CD4-positive, alpha-beta T cell (primary cell): ENCODE measurements around the gene FRMD4B. TPM values are rescaled to one million over a fixed set of nuclear protein-coding genes. Genes with fewer than 3 reads are reported as not detected.
A peak's percentile ranks its signal among the peaks of the same experiment; 100 is the strongest.

ENCODE experiments used
- ATAC-seq: fragments of 200-7000 bp; cut with Tn5 transposase; one replicate; pipeline ENCODE4 v1.10.0; 2022; ENCODE audit warnings: mild to moderate bottlenecking; ENCODE audit not compliant: poor library complexity
- CTCF ChIA-PET: fragments of 350-600 bp; sonication (Branson Sonifier 250); formaldehyde crosslinking; loops from one replicate; lab custom pipeline; 2021; ENCODE audit warnings: antibody characterized with exemption, inconsistent platforms; lab: Charles Lee
- POLR2A ChIA-PET: fragments of 350-600 bp; sonication (Branson Sonifier 250); formaldehyde crosslinking; loops from one replicate; lab custom pipeline; 2021; ENCODE audit warnings: antibody characterized with exemption, inconsistent platforms; lab: Charles Lee
- DNase-seq, 14 experiments: peaks; one replicate each; pipeline ENCODE4 v3.0.0-alpha.2; 2013 to 2020; ENCODE audit warnings: mixed read lengths in 2 of 14
- H3K27ac ChIP-seq, 2 donors: one replicate each; pipeline versions ENCODE4 v1.5.1 to v1.7.0; 2013; ENCODE audit warnings: low read length in 2 of 2, low read depth in 1 of 2, mild to moderate bottlenecking in 1 of 2
- H3K27me3 ChIP-seq, 2 experiments: 1 replicate in 1 of 2; 2 replicates in 1 of 2; pipeline versions ENCODE4 v1.6.1 to v1.7.0; 2013; ENCODE audit warnings: low read length in 2 of 2, control low read depth in 1 of 2, mild to moderate bottlenecking in 1 of 2, moderate library complexity in 1 of 2; ENCODE audit not compliant: insufficient read depth in 2 of 2, control insufficient read depth in 1 of 2
- H3K36me3 ChIP-seq: one replicate; pipeline ENCODE4 v1.6.1; 2013; ENCODE audit warnings: low read length, control low read depth; ENCODE audit not compliant: insufficient read depth
- H3K4me1 ChIP-seq: one replicate; pipeline ENCODE4 v1.6.1; 2013; ENCODE audit warnings: low read length, control low read depth; ENCODE audit not compliant: insufficient read depth
- H3K4me3 ChIP-seq: one replicate; pipeline ENCODE4 v1.5.1; 2013; ENCODE audit warnings: mild to moderate bottlenecking, low read length, moderate library complexity
- H3K9me3 ChIP-seq, 2 experiments: 1 replicate in 1 of 2; 2 replicates in 1 of 2; pipeline versions ENCODE4 v1.6.1 to v1.7.0; 2013; ENCODE audit warnings: low read length in 2 of 2, mild to moderate bottlenecking in 2 of 2, control low read depth in 1 of 2, moderate library complexity in 1 of 2; ENCODE audit not compliant: control insufficient read depth in 1 of 2, insufficient read depth in 1 of 2
- H3K27ac Mint-ChIP-seq: one replicate; pipeline ENCODE4 v1.8.0; 2020; ENCODE audit warnings: mixed read lengths
- H3K27me3 Mint-ChIP-seq: one replicate; pipeline ENCODE4 v1.8.0; 2021; ENCODE audit warnings: mixed read lengths
- H3K36me3 Mint-ChIP-seq: one replicate; pipeline ENCODE4 v1.8.0; 2021; ENCODE audit warnings: low read depth, mixed read lengths
- H3K4me1 Mint-ChIP-seq: one replicate; pipeline ENCODE4 v1.8.0; 2021; ENCODE audit warnings: low read depth, mixed read lengths
- H3K4me3 Mint-ChIP-seq: one replicate; pipeline ENCODE4 v1.8.0; 2020; ENCODE audit warnings: mild to moderate bottlenecking, mixed read lengths
- H3K9me3 Mint-ChIP-seq: one replicate; pipeline ENCODE4 v1.8.0; 2020; ENCODE audit warnings: mixed read lengths
- intact Hi-C, 2 experiments: fragments of 100-400 bp; cut with DNase I in 1 of 2; cut with micrococcal nuclease in 1 of 2; formaldehyde crosslinking; loops; one replicate each; pipeline versions ENCODE4 v1.15.1 to v1.9.0; 2023 to 2025; cut with DNase I, micrococcal nuclease
- total RNA-seq, 174 experiments: library from RNA in 2 of 174; stranded (reverse) in 2 of 174; gene quantifications; one replicate each; pipeline ENCODE4 v1.2.3 and lab custom pipeline; 2021 to 2026
- TF ChIP-seq, protein P1 (sequence below): fragments of 200-600 bp; IDR thresholded peaks from one replicate; pipeline ENCODE4 v1.8.0; 2022; ENCODE audit warnings: antibody characterized with exemption, mild to moderate bottlenecking

The FRMD4B gene
- total RNA-seq, 2 experiments from 2014 or later, result 5.5 to 7.7 TPM

DNA sequence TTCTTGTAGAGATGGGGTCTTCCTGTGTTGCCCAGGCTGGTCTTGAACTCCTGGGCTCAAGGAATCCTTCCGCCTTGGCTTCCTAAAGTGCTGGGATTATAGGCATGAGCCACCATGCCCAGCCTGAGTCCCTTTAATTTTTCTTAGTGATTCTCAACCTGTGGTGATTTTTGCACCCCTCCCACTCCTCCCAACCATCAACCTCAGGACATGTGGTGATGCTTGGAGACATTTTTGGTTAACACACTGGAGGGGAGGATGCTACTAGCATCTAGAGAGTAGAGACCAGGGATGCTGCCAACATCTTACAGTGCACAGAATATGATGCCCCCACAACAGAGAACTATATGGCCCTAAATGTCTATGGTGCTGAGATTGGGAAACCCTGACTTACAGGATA is 180.5 kb downstream of the FRMD4B start:
- ChIA-PET POLR2A (no interaction called here), CTCF (no interaction called here)
- no peak overlapping the region for H3K4me3 ChIP-seq
- DNase-seq, result no peak
- Mint-ChIP-seq H3K36me3 (no peaks in the 10 kb centered on the region), H3K4me3 (no peak overlapping the region), H3K27me3 (no peaks in the 10 kb centered on the region), H3K9me3 (no peaks in the 10 kb centered on the region), H3K4me1 (peaks cover 13% of the 10 kb centered on the region), H3K27ac (no peak overlapping the region)
- no peaks in the 10 kb centered on the region for H3K36me3 ChIP-seq
- H3K4me1 ChIP-seq, result peaks cover 16% of the 10 kb centered on the region
- H3K27me3 ChIP-seq, result no peaks in the 10 kb centered on the region
- intact Hi-C loops, result no loop called here
- TF ChIP-seq, protein P1, sequence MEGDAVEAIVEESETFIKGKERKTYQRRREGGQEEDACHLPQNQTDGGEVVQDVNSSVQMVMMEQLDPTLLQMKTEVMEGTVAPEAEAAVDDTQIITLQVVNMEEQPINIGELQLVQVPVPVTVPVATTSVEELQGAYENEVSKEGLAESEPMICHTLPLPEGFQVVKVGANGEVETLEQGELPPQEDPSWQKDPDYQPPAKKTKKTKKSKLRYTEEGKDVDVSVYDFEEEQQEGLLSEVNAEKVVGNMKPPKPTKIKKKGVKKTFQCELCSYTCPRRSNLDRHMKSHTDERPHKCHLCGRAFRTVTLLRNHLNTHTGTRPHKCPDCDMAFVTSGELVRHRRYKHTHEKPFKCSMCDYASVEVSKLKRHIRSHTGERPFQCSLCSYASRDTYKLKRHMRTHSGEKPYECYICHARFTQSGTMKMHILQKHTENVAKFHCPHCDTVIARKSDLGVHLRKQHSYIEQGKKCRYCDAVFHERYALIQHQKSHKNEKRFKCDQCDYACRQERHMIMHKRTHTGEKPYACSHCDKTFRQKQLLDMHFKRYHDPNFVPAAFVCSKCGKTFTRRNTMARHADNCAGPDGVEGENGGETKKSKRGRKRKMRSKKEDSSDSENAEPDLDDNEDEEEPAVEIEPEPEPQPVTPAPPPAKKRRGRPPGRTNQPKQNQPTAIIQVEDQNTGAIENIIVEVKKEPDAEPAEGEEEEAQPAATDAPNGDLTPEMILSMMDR, result no peak
- H3K27ac ChIP-seq, result no peak overlapping the region
- ATAC-seq, result no peak
- H3K9me3 ChIP-seq, result no peaks in the 10 kb centered on the region

DNA sequence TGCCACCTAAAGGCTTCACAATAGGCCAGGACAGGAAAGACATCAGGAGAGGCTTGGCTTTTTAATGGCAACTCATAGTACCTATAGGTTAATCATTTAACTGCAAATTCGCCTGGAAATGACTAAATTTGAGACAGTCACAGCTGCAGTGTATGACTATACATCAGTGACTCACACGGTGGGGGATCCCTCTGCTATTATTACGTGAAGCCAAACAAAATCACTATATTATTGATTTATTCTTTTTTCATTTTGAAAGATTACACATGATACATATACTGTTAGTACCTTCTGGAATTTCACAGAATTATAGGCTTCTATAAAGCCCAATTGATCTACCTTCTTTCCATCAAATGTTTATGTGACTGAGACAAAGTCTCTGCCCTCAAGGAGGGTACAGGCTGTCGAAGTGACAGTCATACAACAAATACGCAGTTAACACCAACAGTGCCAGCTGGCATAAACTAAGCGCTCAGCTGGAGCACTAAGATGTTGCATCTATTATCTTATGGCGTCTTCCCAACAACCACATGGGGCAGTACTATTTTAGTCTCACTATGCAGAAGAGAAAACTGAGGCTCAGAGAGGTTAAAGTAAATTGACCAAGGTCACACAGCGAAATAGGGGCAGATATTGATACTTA is 181.5 kb downstream of the FRMD4B start:
- ChIA-PET POLR2A (no interaction called here), CTCF (no interaction called here)
- H3K4me1 ChIP-seq, result peaks cover 20% of the 10 kb centered on the region
- H3K27me3 ChIP-seq, result no peaks in the 10 kb centered on the region
- TF ChIP-seq, protein P1, result no peak
- Mint-ChIP-seq H3K36me3 (no peaks in the 10 kb centered on the region), H3K27ac (no peak overlapping the region), H3K27me3 (no peaks in the 10 kb centered on the region), H3K9me3 (no peaks in the 10 kb centered on the region), H3K4me1 (peaks cover 23% of the 10 kb centered on the region), H3K4me3 (no peak overlapping the region)
- peak in 1 of 14 experiments; percentile 45 for DNase-seq
- ATAC-seq, result no peak
- intact Hi-C loops, result no loop called here
- no peak overlapping the region for H3K27ac ChIP-seq
- H3K9me3 ChIP-seq, result no peaks in the 10 kb centered on the region
- H3K36me3 ChIP-seq, result no peaks in the 10 kb centered on the region
- no peak overlapping the region for H3K4me3 ChIP-seq

DNA sequence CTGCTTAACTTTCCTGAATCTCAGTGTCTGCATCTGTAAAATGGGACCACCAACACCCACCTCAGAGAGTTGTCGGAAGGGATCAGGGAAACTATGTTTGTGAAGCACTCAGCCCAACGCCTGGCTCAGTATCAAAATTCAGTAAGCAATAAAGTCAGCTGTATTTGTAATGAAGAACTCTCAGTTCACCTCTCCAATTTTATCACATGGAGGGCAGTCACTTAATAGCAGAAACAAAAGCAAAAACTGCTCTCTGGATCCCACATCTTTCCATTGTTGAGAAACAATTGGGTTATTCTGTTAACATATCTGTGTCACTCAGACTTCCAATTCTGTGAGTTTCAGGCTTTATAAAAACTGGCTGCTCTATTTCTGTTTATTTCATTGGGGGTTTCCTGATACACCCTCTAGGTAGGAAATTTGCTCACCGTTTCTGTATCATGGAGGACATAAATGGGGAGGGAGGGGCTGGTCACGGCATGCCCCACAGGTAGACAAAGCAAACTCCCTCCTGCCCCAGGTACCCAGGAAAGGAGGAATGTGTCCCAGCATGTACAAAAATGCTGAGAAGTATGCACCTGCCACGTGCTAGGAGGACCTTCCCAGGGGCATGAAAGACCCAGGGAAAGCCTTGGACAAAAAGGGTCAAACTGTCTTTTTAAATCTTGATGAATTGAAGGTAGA is 182.1 kb downstream of the FRMD4B start:
- ChIA-PET POLR2A (no interaction called here), CTCF (interaction anchor here (2.0 kb wide), 1 partner anchor 102 kb away, joined by 5 read pairs; no protein-coding TSS in a partner anchor)
- H3K27ac Mint-ChIP-seq, result no peak overlapping the region
- DNase-seq (no peak), ATAC-seq (no peak)
- no peak overlapping the region for H3K4me3 ChIP-seq
- H3K27ac ChIP-seq, result no peak overlapping the region
- no peaks in the 10 kb centered on the region for H3K9me3 Mint-ChIP-seq
- H3K4me1 ChIP-seq, result peaks cover 22% of the 10 kb centered on the region
- intact Hi-C loops, result no loop called here
- H3K27me3 ChIP-seq, result no peaks in the 10 kb centered on the region
- H3K36me3 ChIP-seq, result no peaks in the 10 kb centered on the region
- TF ChIP-seq, protein P1, result no peak
- peaks cover 28% of the 10 kb centered on the region for H3K4me1 Mint-ChIP-seq
- H3K36me3 Mint-ChIP-seq, result no peaks in the 10 kb centered on the region
- H3K4me3 Mint-ChIP-seq, result no peak overlapping the region
- no peaks in the 10 kb centered on the region for H3K9me3 ChIP-seq
- H3K27me3 Mint-ChIP-seq, result no peaks in the 10 kb centered on the region
